ENCODE data around the gene IGFBP4.

DNA sequence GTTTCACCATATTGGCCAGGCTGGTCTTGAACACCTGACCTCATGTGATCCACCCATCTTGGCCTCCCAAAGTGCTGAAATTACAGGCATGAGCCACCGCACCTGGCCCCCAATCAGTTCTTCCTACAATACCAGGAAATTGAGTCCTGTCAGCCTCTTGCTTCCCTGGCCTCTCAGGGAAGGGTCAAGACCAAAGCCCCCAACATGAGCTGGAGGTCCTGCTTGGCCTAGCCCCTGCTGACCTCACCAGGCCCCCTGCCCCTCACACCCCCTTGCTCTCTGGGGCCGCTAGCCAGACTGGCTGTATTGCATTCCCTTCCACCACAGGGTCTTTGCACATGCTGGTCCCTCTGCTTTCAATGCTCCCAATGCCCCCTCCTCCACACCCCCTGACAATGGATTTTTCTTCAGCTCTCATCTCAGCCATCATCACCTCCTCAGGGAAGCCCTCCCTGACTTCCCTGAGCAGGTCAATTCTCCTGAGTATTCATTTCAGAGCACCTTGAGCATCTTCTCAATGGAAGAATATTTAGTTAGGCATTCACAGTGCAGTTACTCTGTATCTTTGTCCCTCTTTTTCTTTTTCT is 24.1 kb downstream of the IGFBP4 start:
- TF ChIP-seq EP300 (IDR thresholded peaks at IDR 0.05; ENCODE audit: borderline replicate concordance in 1 of 2, low read depth in 1 of 2, low read length in 1 of 2) (no peak), GABPA (IDR thresholded peaks at IDR 0.05; ENCODE audit: low read depth) (no peak), RCOR1 (IDR thresholded peaks at IDR 0.05; ENCODE audit: low read length) (no peak), POLR2AphosphoS5 (IDR thresholded peaks at IDR 0.05; ENCODE audit: low read depth, low read length) (no peak), RAD21 (IDR thresholded peaks at IDR 0.05; ENCODE audit: low read length) (no peak), TCF12 (IDR thresholded peaks at IDR 0.05) (no peak), TEAD4 (IDR thresholded peaks at IDR 0.05; ENCODE audit: borderline replicate concordance, insufficient read depth) (no peak)
- TF ChIP-seq, protein P1, sequence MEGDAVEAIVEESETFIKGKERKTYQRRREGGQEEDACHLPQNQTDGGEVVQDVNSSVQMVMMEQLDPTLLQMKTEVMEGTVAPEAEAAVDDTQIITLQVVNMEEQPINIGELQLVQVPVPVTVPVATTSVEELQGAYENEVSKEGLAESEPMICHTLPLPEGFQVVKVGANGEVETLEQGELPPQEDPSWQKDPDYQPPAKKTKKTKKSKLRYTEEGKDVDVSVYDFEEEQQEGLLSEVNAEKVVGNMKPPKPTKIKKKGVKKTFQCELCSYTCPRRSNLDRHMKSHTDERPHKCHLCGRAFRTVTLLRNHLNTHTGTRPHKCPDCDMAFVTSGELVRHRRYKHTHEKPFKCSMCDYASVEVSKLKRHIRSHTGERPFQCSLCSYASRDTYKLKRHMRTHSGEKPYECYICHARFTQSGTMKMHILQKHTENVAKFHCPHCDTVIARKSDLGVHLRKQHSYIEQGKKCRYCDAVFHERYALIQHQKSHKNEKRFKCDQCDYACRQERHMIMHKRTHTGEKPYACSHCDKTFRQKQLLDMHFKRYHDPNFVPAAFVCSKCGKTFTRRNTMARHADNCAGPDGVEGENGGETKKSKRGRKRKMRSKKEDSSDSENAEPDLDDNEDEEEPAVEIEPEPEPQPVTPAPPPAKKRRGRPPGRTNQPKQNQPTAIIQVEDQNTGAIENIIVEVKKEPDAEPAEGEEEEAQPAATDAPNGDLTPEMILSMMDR (IDR thresholded peaks at IDR 0.05) = no peak
